Stimulated activated CD8-positive, alpha-beta memory T cell treated with anti-CD3 and anti-CD28 coated beads, Interleukin-7, amount 100 ng/mL, for 1 hour (primary cell): ENCODE results near the gene TSPAN15.
"Not testable (repeated sequence)": the region's sequence is repeated elsewhere in the genome, so short reads cannot be mapped to it uniquely, and the experiment has no call there.

ENCODE experiments used
- DNase-seq, 2 donors: peaks; one replicate each; pipeline ENCODE4 v3.0.0-alpha.2; 2020; ENCODE audit warnings: low read depth in 2 of 2

TSPAN15 gene

DNA sequence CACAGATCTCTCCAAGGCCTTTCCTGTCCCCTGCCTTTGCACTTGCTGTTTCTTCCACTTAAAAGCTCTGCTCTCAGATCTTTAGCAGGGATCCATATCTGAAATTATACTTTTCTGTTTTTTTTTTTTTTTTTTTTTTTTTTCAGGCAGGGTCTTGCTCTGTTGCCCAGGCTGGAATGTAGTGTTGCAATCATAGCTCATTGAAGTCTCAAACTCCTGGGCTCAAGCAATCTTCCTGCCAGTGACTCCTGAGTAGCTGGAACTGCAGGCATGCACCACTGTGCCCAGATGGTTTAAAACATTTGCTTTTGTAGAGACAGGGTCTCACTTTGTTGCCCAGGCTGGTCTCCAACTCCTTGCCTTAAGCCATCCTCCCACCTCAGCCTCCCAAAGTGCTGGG is 5.0 kb upstream of the TSPAN15 start:
- DNase-seq, result no peak

DNA sequence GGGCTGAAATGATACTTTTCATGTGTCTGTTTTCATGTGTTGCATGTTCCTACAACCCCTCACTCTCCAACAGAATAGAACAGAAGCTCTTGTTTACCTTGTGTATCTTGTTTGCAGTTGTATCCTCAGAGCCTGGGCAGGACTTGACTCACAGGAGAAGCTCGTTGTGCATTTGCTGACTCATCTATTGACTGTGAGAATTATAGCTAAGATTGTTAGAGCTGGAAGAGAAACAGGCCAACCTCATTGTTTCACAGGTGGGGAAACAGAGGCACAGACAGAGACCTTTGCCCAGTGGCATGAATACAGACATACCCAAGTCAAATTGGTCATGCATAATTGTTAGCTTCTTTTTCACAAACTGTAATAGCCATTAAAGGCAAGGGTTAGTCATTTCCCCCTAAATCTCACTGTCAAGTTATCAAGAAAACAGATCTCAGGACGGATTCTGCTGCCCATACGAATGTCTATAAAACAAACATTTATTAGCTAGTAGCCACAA is 4.6 kb upstream of the TSPAN15 start:
- no peak for DNase-seq

DNA sequence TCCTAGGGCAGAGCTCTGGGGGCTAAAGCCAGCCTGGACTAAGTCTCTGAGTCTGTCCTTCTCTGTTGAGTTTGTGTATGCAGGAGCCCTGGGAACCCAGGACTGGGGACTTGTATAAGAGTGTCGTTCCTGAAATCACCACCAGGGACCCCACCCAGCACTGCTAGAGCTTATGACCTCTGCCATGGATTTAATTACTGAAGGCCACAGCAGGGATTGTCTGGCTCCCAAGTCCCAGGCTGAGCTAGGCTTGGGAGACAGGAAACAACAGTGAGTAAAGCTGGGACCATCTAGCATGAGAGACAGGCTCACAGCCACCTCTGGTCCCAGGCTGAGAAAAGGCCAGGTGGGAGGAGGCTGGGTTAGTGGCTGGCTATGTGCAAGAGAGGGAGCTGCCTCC is 1.4 kb upstream of the TSPAN15 start:
- no peak for DNase-seq

DNA sequence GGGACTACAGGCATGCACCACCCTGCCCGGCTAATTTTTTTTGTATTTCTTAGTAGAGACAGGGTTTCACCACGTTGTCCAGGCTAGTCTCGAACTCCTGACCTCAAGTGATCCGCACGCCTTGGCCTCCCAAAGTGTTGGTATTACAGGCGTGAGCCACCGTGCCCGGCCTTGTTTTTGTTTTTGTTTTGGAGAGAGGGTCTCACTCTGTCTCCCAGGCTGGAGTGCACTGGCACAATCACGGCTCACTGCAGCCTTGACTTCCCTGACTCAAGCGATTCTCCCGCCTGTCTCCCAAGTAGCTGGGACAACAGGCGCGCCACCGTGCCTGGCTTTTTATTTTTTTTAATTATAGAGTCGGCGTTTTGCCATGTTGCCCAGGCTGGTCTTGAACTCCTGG is 870 bp upstream of the TSPAN15 start:
- not testable (repeated sequence) for DNase-seq

DNA sequence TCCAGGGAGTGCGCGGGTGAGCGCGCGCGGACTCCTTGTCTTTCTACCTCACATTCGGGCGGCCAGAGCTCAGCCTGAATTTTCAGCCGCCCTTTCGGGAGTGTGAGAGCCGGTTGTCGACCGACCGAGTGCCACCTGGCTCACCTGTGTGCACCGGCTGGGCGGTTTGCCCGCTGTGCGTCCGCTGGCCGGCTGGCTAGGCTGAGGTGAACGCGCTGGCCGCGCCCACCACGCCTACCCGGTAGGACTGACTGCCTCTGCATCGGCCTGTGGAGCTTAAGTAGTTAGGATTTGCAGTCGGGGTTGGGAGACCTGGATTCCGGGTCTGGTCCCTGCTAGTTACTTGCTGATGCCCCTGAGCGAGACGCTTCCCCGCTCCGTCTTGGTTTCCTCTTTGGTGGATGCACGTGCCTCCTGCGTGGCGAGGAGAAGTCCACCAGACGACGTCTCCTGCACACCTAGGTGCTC is 553 bp downstream of the TSPAN15 start:
- DNase-seq, result no peak

DNA sequence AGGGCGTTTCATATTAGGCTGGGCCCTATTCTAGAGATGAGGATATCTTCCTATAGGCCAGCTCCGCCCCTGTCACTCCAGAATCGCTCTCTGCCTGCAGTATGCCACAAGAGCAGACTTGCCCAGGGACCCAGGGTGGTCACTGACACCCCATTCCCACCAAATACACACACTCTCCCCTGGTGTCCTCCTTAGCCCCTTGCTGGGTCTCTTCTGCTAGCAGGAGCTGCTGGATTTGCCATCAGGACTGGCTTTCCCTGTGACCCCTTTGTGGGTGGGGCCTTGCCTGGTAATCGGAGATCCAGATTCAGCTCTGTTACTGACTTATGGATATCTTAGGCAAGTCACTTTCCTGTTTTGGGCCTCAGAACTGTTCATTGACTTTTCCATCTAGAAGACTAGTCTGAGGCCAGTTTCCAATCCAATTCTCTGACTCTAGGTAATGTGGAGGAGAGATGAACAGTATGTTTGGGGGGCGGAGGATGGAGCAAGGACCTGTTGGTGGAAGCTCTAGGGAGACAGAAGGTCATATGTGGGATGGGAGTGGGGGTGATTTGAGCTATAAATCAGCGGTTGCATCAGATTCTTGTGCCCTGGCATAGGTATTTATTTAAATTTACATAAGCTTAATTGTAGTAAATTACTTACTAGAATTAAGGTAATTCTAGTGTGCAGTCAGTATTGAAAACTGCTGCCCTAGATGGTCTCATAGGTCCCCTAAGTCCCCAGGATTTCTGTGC is 1.6 kb downstream of the TSPAN15 start:
- no peak for DNase-seq

DNA sequence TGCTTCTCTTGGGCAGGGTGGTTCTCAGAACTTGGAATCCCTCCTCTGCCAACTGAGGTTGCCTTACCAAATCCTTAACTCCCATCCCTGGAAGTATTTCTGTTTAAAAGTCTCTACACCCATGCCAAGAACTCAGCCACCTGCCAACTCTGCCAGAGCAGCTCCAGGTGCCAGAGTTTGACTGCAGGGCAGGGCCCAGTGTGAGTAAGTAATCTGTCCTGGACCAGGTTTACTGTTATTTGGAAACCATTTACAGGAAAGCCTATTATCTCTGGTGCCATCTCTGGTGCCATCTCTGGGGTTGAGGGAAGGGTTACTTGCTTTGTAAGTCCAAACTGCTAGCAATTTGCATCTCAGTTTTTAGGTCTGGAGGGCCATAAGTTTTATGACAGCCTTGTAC is 2.5 kb downstream of the TSPAN15 start:
- DNase-seq, result no peak

DNA sequence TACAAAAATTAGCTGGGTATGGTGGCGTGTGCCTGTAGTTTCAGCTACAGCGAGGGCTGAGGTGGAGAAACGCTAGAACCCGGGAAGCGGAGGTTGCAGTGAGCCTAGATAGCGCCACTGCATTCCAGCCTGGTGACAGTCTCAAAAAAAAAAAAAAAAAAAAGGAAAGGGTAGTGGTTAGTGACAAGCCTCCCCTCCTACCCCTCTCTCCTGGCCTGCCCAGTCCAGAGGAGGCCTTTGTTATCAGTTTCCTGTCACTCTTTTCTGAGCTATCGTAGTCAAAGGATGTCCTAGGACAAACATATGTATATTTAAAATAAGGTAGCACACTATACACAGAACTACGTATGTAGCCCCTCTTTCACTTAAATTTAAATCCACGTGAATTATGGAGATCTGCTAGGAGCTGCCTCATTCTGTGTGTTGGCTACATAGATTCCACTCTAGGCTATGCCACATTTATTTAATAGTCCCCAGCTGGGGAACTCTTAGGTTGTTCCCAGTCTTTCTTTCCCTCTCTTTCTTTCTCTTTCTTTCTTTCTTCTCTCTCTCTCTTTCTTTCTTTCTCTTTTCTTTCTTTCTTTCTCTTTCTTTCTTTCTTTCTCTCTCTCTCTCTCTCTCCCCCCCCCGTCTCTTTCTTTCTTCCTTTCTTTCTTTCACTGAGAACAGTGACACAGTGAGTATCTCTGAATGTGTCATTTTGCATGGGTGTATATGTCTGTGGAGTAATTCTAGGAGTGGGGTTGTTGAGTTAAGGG is 3.9 kb downstream of the TSPAN15 start:
- DNase-seq, result no peak

DNA sequence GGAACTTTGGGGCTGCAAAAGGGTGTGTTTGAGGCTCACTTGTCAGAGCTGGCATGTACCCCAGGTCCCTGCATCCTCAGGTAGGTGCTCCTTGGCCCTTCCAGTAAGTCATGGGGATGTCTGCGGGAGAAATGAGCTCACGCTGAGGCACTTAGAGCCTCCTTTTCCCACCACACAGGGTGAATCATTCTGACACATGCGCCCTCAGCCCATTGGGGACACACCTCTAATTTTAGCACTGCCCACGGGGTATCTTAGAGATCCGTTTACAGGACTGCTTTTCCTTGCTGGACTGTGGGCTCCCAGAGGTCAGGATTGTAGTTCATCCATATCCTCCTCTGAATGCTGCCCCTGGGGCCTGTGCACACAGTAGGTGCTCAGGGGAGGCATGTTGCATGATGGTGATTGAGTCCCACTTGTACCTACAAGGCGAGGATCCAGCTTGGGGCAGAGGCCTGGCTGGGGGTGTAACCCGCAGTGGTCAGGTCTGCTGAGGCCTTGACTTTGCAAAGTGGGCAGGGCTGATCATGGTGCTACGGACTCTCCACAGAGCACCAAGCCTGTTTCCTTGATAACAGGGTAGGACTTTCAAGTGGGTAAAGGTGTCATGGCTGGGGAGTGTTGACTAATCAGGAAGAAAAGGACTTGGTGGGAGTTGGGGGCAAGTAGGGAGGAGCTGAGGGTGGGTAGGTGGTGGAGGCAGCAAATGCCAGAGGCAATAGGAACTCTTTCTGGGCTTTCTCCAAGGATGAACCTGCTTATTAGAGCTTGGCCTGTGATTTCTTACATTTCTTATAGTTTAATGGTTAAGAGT is 5.8 kb downstream of the TSPAN15 start:
- DNase-seq, result no peak

DNA sequence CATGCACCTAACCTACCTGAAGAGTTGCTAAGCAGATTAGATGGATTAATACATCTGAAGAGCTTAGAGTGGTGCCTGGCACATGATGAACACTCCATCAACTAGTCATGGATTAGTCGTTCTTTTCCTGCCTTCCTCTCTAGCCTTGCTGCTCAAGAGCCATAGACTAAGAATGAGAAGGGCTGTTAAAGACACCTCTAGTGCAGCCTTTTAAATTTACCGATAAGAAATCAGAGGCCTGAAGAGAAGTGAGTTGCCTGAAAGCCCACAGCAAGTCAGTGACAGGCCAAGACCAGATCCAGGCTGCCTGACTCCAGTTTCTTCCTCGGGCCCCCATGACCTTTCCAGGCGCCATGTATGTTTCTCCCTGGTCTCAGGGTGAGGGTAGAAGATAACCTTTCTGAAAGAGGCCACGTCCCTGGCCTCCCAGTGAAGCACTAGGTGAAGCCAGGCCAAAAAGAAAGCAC is 6.5 kb downstream of the TSPAN15 start:
- no peak for DNase-seq

DNA sequence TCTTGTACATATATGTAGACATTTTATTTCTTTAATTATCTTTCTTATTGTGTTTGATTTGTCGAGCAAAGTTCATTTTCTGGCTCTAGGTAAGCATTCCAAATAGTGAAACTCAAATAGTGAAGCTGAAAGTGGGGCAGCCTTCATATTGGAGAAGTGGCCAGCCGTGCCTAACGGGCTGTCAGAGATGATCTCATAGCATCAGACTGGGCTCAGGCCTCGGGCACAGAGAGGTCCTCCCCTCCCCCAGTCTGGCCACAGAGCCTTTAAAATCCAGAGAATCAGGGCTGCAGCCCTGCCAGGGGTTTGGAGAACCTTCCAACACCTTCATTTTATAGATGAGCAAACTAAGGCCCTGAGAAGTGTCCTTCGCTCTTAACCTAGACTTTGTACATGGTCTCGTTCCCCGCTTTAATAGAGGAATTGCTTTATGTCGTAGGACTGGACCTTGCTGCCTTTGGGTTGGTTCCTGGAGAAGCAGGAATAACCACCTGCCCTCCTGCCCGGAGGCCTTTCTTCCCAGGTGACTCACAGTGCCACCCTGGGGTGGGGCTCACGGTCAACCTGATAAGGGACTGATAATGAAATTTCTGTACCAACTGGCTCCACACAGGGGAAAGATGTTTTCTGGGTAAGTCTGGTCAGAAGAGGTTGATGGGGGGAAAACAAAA is 7.3 kb downstream of the TSPAN15 start:
- DNase-seq, result no peak

DNA sequence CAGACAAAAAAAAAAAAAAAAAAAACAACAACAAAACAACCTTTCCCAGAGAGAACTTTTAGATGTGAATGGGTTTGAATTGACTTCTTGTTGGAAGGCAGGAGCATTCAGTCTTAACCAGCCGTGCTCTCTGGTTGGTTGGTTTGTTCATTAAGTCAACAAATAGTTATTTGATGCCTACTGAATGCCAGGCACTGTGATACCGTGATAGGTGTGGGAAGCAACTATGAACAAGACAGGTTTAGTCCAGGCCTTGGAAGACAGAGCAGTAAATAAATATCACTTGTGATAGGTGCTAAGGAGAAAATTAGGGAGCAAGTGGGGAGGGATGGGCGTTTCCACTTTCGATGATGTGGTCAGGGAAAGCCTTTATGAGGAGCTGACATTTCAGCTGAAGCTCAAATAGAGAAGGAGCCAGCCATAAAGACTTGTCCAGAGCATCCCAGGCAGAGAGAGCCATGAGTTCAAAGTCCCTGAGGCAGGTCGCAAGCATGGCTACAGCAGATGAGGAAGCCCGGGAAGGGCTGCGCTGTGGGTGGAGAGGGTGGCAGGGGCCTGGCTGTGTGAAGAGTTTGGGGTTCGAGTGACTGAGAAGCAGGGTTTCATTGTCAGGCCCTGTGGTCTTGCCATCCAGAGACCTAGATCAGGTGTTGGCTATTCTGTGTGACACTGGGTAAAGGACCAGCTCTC is 8.0 kb downstream of the TSPAN15 start:
- DNase-seq, result no peak

DNA sequence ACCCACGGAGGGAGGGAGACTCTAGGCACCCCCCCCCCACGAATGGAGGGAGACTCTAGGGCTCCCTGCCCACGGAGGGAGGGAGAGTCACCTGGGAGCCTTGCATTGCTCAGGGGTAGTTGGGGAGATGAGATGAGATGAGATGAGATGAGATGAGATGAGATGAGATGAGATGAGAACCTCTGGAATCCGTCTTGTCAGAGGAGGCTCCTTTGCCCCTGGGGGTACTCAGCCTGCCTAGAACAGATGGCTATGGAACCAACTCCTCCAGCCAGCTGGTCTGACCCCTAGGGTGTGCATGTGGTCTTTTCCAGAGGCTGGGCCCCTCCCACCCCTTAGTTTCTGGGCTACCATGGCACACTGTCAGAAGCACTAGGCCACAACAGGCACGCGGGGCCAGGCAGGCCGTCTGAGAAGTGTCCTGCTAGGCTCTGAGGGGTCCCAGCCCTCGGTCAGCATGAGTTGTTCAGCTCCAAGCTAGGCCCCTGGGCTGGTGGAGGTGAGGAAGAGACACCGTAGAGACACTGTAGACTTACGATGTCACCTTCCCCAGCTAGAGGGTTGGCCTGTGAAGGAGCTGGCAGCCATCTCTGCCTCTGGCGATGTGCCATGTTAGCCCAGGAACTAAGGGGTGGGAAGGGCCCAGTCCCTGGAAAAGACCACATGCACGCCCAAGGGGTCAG is 8.8 kb downstream of the TSPAN15 start:
- DNase-seq, result no peak

DNA sequence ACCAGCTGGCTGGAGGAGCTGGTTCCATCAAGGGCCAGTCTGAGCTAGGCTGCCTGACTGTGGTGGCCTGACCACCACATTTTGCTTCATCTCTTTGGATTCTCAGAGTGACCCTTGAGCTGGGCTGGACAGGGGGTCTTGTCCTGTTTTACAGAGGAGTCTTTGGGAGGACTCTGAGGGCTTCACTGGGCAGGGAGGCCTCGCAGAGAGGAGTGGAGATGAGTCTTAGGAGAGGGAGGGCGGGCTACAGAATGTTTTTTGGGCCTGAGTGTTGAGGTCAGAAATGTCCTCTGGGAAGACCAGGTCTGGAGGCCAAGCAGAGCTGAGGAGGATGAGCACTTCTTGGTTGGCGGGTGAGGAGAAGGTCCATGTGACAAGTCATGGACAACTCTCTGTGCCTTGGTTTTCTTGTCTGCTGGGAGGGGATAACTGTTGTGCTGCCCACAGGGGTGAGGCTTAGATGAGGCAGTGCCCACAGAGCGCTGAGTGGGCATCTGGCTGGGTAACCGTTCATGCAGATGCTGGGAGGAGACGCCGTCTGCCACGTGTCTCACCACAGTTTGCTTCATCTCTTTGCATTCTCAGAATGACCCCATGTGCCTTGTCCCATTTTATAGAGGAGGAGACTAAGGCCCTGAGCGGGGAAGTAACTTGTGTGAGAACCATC is 9.4 kb downstream of the TSPAN15 start:
- DNase-seq, result no peak

DNA sequence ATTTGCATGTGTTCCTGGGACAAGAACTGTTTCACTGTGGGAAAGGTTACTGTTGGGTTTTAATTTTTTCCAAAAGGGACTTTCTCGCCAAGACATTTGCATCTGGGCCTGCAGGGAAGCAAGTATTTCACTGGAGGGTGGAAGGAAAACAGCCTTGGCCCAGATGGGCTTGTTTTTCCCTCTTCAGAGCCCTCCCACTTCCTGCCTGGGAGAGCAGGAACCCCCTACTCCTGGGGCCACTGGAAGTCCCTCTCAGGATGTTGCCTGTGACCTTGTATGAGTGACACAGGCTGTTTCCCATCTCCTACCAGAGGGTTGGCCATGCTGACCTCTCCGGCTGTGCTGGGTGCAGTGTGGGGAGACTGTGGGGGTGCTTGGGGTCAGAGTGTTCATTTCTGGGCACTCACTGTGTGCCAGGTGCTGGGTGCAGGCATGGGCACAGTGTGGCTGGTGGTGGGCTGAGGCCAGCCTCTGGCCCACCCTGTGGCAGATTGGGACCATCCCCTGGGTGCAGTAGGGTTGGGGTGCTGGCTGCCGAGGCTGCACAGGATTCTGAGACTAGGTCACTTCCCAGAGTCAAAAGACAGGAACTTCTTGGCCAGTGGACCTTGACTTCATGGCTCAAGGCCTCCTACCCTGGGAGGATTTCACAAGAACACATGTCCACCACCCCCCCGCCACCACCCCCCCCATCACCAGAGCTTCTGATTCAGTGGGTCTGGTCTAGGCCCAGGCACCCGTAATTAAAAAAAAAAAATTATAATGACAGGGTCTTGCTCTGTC is 10.2 kb downstream of the TSPAN15 start:
- no peak for DNase-seq

DNA sequence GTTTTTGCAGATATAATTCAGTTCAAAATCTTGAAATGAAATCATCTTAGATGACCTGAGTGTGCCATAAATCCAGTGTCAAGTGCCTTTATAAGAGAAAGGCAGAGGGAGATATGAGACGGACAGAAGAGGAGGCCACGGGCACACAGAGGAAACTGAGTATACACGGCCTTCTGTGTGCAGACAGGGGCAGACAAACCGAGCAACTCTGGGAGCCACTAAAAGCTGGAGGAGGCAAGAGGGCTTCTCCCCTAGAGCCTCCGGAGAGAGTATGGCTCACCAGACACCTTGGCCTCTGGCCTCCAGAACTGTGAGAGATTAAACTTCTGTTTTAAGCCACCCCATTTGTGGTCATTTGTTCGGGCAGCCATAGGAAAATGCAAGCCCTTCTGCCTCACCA is 12.6 kb downstream of the TSPAN15 start:
- no peak for DNase-seq

DNA sequence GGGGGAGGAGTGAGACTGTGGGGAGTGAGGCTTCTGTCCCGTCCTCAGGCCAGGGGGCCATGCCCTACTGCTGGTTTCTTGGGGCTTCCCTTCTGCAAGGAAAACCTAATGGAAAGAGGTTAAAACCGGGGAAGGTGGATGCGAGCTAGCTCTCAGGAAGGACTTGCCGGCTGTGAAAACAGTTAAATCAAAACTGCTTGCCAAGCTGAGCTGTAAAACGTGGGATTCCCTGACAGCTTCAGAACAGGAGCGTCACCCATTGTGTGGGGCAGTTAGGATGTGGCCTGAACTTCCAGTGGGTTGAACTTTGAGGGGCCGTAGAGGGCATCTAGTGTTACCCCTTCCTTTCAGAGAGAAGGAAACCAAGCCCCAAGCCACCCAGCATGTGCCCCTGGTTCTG is 13.1 kb downstream of the TSPAN15 start:
- DNase-seq, result no peak

DNA sequence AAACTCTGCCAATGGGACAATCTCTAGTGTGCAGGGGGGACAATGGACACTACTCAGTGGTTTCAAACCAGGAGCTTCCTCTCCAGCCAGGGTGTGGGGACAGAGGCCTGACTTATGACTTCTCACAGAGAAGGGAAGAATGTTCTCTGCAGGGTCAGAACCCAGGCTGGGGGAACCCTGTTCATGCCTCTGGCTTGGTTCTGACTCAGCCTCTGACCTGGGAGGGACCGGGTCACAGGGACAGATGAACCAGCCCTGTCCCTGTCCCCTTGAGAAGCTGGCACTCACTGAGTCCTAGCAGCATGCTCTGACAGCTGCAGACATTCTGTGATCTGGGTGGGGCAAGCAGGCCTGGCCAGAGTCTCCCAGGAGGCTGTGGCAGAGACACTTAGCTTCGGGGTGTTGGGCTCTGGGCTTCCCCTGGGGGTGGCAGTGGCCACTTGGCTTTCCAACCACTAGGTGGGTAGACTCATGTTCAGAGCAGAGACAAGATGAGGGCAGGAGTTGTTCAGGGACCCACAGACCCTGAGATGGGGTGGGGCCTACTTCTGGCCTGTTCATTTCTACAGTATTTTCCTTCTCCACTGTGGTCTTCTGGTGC is 13.6 kb downstream of the TSPAN15 start:
- DNase-seq, result no peak
